Smooth muscle cell (in vitro differentiated cells): ENCODE results near the gene OSBPL2. TPM values are rescaled to one million over a fixed set of nuclear protein-coding genes. Genes with fewer than 3 reads are reported as not detected.

ENCODE experiments used
- DNase-seq: peaks from one replicate; lab custom pipeline; 2025; ENCODE audit not compliant: unreplicated experiment; lab: John Stamatoyannopoulos, UW
- H2AFZ ChIP-seq: fragments of 200-600 bp; sonication (generic); 2 replicates; pipeline ENCODE4 v1.6.0; 2016; ENCODE audit warnings: antibody characterized with exemption, low read depth, mild to moderate bottlenecking
- H3F3A ChIP-seq: fragments of 200-600 bp; sonication (generic); 2 replicates; pipeline ENCODE4 v1.6.0; 2017; ENCODE audit warnings: antibody characterized with exemption, low read depth
- H3K27ac ChIP-seq: fragments of 200-600 bp; sonication (generic); 2 replicates; pipeline ENCODE4 v1.5.1; 2016; ENCODE audit warnings: low read depth, mild to moderate bottlenecking
- H3K27me3 ChIP-seq: fragments of 200-600 bp; sonication (generic); 2 replicates; pipeline ENCODE4 v1.6.1; 2016; ENCODE audit warnings: low read depth, mild to moderate bottlenecking
- H3K36me3 ChIP-seq: fragments of 200-600 bp; sonication (generic); 2 replicates; pipeline ENCODE4 v1.5.1; 2016; ENCODE audit warnings: low read depth
- H3K4me1 ChIP-seq: fragments of 200-600 bp; sonication (generic); 2 replicates; pipeline ENCODE4 v1.5.1; 2016; ENCODE audit warnings: low read depth
- H3K4me2 ChIP-seq: fragments of 200-600 bp; sonication (generic); 2 replicates; pipeline ENCODE4 v1.6.0; 2016; ENCODE audit warnings: mild to moderate bottlenecking
- H3K4me3 ChIP-seq: fragments of 200-600 bp; sonication (generic); 2 replicates; pipeline ENCODE4 v1.5.1; 2016; ENCODE audit warnings: mild to moderate bottlenecking
- H3K79me2 ChIP-seq: fragments of 200-600 bp; sonication (generic); 2 replicates; pipeline ENCODE4 v1.6.0; 2016; ENCODE audit warnings: low read depth, mild to moderate bottlenecking
- H3K9ac ChIP-seq: fragments of 200-600 bp; sonication (generic); 2 replicates; pipeline ENCODE4 v1.6.0; 2016; ENCODE audit warnings: low read depth
- H3K9me3 ChIP-seq: fragments of 200-600 bp; sonication (generic); replicated peaks from 2 replicates; pipeline ENCODE4 v1.5.1; 2016; ENCODE audit warnings: low read depth
- H4K20me1 ChIP-seq: fragments of 200-600 bp; sonication (generic); 2 replicates; pipeline ENCODE4 v1.6.0; 2016; ENCODE audit warnings: low read depth
- WGBS: methylation state at CpG from one replicate; pipeline ENCODE4 v1.1.7; 2016; ENCODE audit warnings: low lambda C conversion rate; 5-methylcytosine and 5-hydroxymethylcytosine counted together
- polyA plus RNA-seq: library from polyadenylated mRNA; unstranded; fragments of >200 nt; fragmentation: Nextera tagmentation; extraction: Ambion mirVana; gene quantifications from 2 replicates; pipeline ENCODE4 v1.2.1, GENCODE V29; 2016
- total RNA-seq: library from RNA; depleted of rRNA; stranded (reverse); fragments of >200 nt; gene quantifications from 2 replicates; pipeline ENCODE4 v1.2.3, GENCODE V29; 2014
- TF ChIP-seq, protein P1 (sequence below): fragments of 200-600 bp; sonication (generic); IDR thresholded peaks from 2 replicates; pipeline ENCODE4 v1.5.1; 2017; ENCODE audit warnings: borderline replicate concordance, mild to moderate bottlenecking, antibody characterized with exemption; ENCODE audit not compliant: insufficient read depth, poor library complexity, severe bottlenecking

Gene OSBPL2
- total and polyA plus RNA-seq, 2 experiments from 2014 or later: 34.3 to 37.0 TPM

GRCh38 chr20:62203378-62204030 lies 34.8 kb upstream of the OSBPL2 start:
- no peak for DNase-seq
- Histone ChIP-seq H3K4me2 (no peak overlapping the region), H3K36me3 (peaks cover 10% of the 10 kb centered on the region), H3K4me3 (no peak overlapping the region), H3K27me3 (no peaks in the 10 kb centered on the region), H3K27ac (no peak overlapping the region), H3K9me3 (no peaks in the 10 kb centered on the region), H3K9ac (no peak overlapping the region), H2AFZ (no peak overlapping the region), H3K79me2 (no peaks in the 10 kb centered on the region), H3F3A (no peaks in the 10 kb centered on the region), H3K4me1 (no peaks in the 10 kb centered on the region), H4K20me1 (peaks cover 5% of the 10 kb centered on the region)
- TF ChIP-seq, protein P1, sequence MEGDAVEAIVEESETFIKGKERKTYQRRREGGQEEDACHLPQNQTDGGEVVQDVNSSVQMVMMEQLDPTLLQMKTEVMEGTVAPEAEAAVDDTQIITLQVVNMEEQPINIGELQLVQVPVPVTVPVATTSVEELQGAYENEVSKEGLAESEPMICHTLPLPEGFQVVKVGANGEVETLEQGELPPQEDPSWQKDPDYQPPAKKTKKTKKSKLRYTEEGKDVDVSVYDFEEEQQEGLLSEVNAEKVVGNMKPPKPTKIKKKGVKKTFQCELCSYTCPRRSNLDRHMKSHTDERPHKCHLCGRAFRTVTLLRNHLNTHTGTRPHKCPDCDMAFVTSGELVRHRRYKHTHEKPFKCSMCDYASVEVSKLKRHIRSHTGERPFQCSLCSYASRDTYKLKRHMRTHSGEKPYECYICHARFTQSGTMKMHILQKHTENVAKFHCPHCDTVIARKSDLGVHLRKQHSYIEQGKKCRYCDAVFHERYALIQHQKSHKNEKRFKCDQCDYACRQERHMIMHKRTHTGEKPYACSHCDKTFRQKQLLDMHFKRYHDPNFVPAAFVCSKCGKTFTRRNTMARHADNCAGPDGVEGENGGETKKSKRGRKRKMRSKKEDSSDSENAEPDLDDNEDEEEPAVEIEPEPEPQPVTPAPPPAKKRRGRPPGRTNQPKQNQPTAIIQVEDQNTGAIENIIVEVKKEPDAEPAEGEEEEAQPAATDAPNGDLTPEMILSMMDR: no peak
- 89% methylated on average over 17 of the region's 22 CpGs for WGBS

- over 99% methylated on average over 38 of the region's 38 CpGs for WGBS
- no peaks in the 10 kb centered on the region for H3K27me3 ChIP-seq
- H3K4me2 ChIP-seq: no peak overlapping the region
- H3K4me3 ChIP-seq: no peak overlapping the region
- H4K20me1 ChIP-seq: peaks cover 5% of the 10 kb centered on the region
- no peak overlapping the region for H2AFZ ChIP-seq
- no peak overlapping the region for H3K9ac ChIP-seq
- no peak for DNase-seq
- no peaks in the 10 kb centered on the region for H3K79me2 ChIP-seq
- H3K36me3 ChIP-seq: no peaks in the 10 kb centered on the region
- H3F3A ChIP-seq: no peaks in the 10 kb centered on the region
- no peak overlapping the region for H3K27ac ChIP-seq
- no peaks in the 10 kb centered on the region for H3K9me3 ChIP-seq
- TF ChIP-seq, protein P1: no peak
- no peaks in the 10 kb centered on the region for H3K4me1 ChIP-seq
Measured at GRCh38 chr20:62205618-62206387, 32.5 kb upstream of the OSBPL2 start.

- WGBS: 89% methylated on average over 15 of the region's 17 CpGs
- H3K4me3 ChIP-seq: no peak overlapping the region
- no peaks in the 10 kb centered on the region for H3K4me1 ChIP-seq
- H3F3A ChIP-seq: no peaks in the 10 kb centered on the region
- H3K36me3 ChIP-seq: no peaks in the 10 kb centered on the region
- H3K79me2 ChIP-seq: no peaks in the 10 kb centered on the region
- H3K27me3 ChIP-seq: no peaks in the 10 kb centered on the region
- no peak overlapping the region for H3K4me2 ChIP-seq
- no peak overlapping the region for H3K9ac ChIP-seq
- no peak overlapping the region for H2AFZ ChIP-seq
- H3K27ac ChIP-seq: no peak overlapping the region
- H3K9me3 ChIP-seq: no peaks in the 10 kb centered on the region
- no peak for DNase-seq
- H4K20me1 ChIP-seq: peaks cover 5% of the 10 kb centered on the region
- TF ChIP-seq, protein P1: no peak
Measured at GRCh38 chr20:62206388-62206775, 31.9 kb upstream of the OSBPL2 start.
